Smooth muscle cell (in vitro differentiated cells): ENCODE data around the gene ZBTB16. TPM values are rescaled to one million over a fixed set of nuclear protein-coding genes. Genes with fewer than 3 reads are reported as not detected.

ENCODE experiments used
- DNase-seq: peaks from one replicate; lab custom pipeline; 2025; ENCODE audit not compliant: unreplicated experiment; lab: John Stamatoyannopoulos, UW
- H2AFZ ChIP-seq: fragments of 200-600 bp; sonication (generic); 2 replicates; pipeline ENCODE4 v1.6.0; 2016; ENCODE audit warnings: antibody characterized with exemption, low read depth, mild to moderate bottlenecking
- H3F3A ChIP-seq: fragments of 200-600 bp; sonication (generic); 2 replicates; pipeline ENCODE4 v1.6.0; 2017; ENCODE audit warnings: antibody characterized with exemption, low read depth
- H3K27ac ChIP-seq: fragments of 200-600 bp; sonication (generic); 2 replicates; pipeline ENCODE4 v1.5.1; 2016; ENCODE audit warnings: low read depth, mild to moderate bottlenecking
- H3K27me3 ChIP-seq: fragments of 200-600 bp; sonication (generic); 2 replicates; pipeline ENCODE4 v1.6.1; 2016; ENCODE audit warnings: low read depth, mild to moderate bottlenecking
- H3K36me3 ChIP-seq: fragments of 200-600 bp; sonication (generic); 2 replicates; pipeline ENCODE4 v1.5.1; 2016; ENCODE audit warnings: low read depth
- H3K4me1 ChIP-seq: fragments of 200-600 bp; sonication (generic); 2 replicates; pipeline ENCODE4 v1.5.1; 2016; ENCODE audit warnings: low read depth
- H3K4me2 ChIP-seq: fragments of 200-600 bp; sonication (generic); 2 replicates; pipeline ENCODE4 v1.6.0; 2016; ENCODE audit warnings: mild to moderate bottlenecking
- H3K4me3 ChIP-seq: fragments of 200-600 bp; sonication (generic); 2 replicates; pipeline ENCODE4 v1.5.1; 2016; ENCODE audit warnings: mild to moderate bottlenecking
- H3K79me2 ChIP-seq: fragments of 200-600 bp; sonication (generic); 2 replicates; pipeline ENCODE4 v1.6.0; 2016; ENCODE audit warnings: low read depth, mild to moderate bottlenecking
- H3K9ac ChIP-seq: fragments of 200-600 bp; sonication (generic); 2 replicates; pipeline ENCODE4 v1.6.0; 2016; ENCODE audit warnings: low read depth
- H3K9me3 ChIP-seq: fragments of 200-600 bp; sonication (generic); replicated peaks from 2 replicates; pipeline ENCODE4 v1.5.1; 2016; ENCODE audit warnings: low read depth
- H4K20me1 ChIP-seq: fragments of 200-600 bp; sonication (generic); 2 replicates; pipeline ENCODE4 v1.6.0; 2016; ENCODE audit warnings: low read depth
- WGBS: methylation state at CpG from one replicate; pipeline ENCODE4 v1.1.7; 2016; ENCODE audit warnings: low lambda C conversion rate; 5-methylcytosine and 5-hydroxymethylcytosine counted together
- polyA plus RNA-seq: library from polyadenylated mRNA; unstranded; fragments of >200 nt; fragmentation: Nextera tagmentation; extraction: Ambion mirVana; gene quantifications from 2 replicates; pipeline ENCODE4 v1.2.1, GENCODE V29; 2016
- total RNA-seq: library from RNA; depleted of rRNA; stranded (reverse); fragments of >200 nt; gene quantifications from 2 replicates; pipeline ENCODE4 v1.2.3, GENCODE V29; 2014
- TF ChIP-seq, protein P1 (sequence below): fragments of 200-600 bp; sonication (generic); IDR thresholded peaks from 2 replicates; pipeline ENCODE4 v1.5.1; 2017; ENCODE audit warnings: borderline replicate concordance, mild to moderate bottlenecking, antibody characterized with exemption; ENCODE audit not compliant: insufficient read depth, poor library complexity, severe bottlenecking

Gene ZBTB16
- total and polyA plus RNA-seq, 2 experiments from 2014 or later, result not detected

DNA sequence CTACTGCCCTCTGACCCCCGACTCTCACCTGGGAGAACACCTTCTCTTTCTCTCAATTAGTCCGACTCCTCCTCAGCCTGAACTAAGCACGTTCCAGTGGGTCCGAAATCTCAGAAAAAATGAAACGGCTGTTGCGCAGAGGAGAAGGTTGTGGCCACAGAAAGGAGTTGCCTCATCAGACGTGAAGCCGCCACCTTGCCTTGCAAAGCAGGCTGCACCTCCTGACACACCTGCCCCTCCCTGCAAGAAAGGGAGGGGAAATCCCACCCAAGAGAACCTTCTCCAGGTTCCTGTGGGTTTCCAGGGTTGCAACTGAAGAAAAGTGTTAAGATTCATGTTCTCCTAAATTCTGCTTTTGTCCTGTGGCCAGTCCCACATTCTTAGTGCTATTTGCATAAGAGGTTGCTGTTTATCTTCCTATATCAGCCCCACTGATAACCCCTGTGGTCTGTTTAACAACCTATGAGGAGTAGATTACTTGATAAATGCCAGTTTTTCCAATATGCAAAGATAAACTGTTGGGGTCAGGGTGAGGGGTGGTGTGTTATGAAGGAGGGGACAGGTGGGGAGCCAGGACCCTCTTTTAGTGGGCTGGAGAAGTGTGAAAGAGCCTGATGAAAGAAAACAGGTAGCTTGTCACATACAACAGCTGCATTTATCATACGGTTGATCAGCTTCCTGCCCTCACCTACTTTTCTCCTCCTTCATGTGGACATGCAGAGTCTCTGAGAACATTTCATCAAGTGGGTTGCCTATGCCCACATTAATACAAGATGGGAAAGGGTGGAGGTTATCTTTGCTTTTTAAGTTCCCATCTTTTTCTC, 18.2 kb downstream of the ZBTB16 start:
- no peak for DNase-seq
- H3K9ac ChIP-seq, result no peak overlapping the region
- no peak overlapping the region for H3K4me2 ChIP-seq
- no peaks in the 10 kb centered on the region for H3K36me3 ChIP-seq
- H3K9me3 ChIP-seq, result no peaks in the 10 kb centered on the region
- H3K4me3 ChIP-seq, result no peak overlapping the region
- H4K20me1 ChIP-seq, result no peaks in the 10 kb centered on the region
- H2AFZ ChIP-seq, result no peak overlapping the region
- no peak overlapping the region for H3K27ac ChIP-seq
- peaks cover 27% of the 10 kb centered on the region for H3K27me3 ChIP-seq
- WGBS, result 75% methylated on average over 9 of the region's 9 CpGs
- TF ChIP-seq, protein P1, sequence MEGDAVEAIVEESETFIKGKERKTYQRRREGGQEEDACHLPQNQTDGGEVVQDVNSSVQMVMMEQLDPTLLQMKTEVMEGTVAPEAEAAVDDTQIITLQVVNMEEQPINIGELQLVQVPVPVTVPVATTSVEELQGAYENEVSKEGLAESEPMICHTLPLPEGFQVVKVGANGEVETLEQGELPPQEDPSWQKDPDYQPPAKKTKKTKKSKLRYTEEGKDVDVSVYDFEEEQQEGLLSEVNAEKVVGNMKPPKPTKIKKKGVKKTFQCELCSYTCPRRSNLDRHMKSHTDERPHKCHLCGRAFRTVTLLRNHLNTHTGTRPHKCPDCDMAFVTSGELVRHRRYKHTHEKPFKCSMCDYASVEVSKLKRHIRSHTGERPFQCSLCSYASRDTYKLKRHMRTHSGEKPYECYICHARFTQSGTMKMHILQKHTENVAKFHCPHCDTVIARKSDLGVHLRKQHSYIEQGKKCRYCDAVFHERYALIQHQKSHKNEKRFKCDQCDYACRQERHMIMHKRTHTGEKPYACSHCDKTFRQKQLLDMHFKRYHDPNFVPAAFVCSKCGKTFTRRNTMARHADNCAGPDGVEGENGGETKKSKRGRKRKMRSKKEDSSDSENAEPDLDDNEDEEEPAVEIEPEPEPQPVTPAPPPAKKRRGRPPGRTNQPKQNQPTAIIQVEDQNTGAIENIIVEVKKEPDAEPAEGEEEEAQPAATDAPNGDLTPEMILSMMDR, result no peak
- H3F3A ChIP-seq, result peaks cover 8% of the 10 kb centered on the region
- no peaks in the 10 kb centered on the region for H3K79me2 ChIP-seq
- H3K4me1 ChIP-seq, result peaks cover 49% of the 10 kb centered on the region

- peaks cover 51% of the 10 kb centered on the region for H3K4me1 ChIP-seq
- TF ChIP-seq, protein P1, result no peak
- H3F3A ChIP-seq, result peaks cover 8% of the 10 kb centered on the region
- no peaks in the 10 kb centered on the region for H4K20me1 ChIP-seq
- peaks cover 27% of the 10 kb centered on the region for H3K27me3 ChIP-seq
- H3K9me3 ChIP-seq, result no peaks in the 10 kb centered on the region
- no peak for DNase-seq
- no peak overlapping the region for H3K27ac ChIP-seq
- H3K4me2 ChIP-seq, result no peak overlapping the region
- 84% methylated on average over 4 of the region's 4 CpGs for WGBS
- H3K36me3 ChIP-seq, result no peaks in the 10 kb centered on the region
- H2AFZ ChIP-seq, result no peak overlapping the region
- H3K79me2 ChIP-seq, result no peaks in the 10 kb centered on the region
- no peak overlapping the region for H3K9ac ChIP-seq
- no peak overlapping the region for H3K4me3 ChIP-seq
Measured at GRCh38 chr11:114078423-114078822, 18.9 kb downstream of the ZBTB16 start.

- H3K36me3 ChIP-seq, result no peaks in the 10 kb centered on the region
- no peaks in the 10 kb centered on the region for H3K9me3 ChIP-seq
- H3K27me3 ChIP-seq, result peaks cover 31% of the 10 kb centered on the region
- H3F3A ChIP-seq, result peaks cover 8% of the 10 kb centered on the region
- TF ChIP-seq, protein P1, result no peak
- H3K79me2 ChIP-seq, result no peaks in the 10 kb centered on the region
- no peaks in the 10 kb centered on the region for H4K20me1 ChIP-seq
- 52% methylated on average over 6 of the region's 6 CpGs for WGBS
- H3K4me3 ChIP-seq, result no peak overlapping the region
- H3K4me2 ChIP-seq, result peak overlapping the region; percentile 19
- H3K9ac ChIP-seq, result no peak overlapping the region
- H2AFZ ChIP-seq, result no peak overlapping the region
- no peak for DNase-seq
- no peak overlapping the region for H3K27ac ChIP-seq
- peaks cover 56% of the 10 kb centered on the region for H3K4me1 ChIP-seq
Measured at GRCh38 chr11:114079511-114080065, 20.1 kb downstream of the ZBTB16 start.
